Esophagus squamous epithelium (tissue), 4 donors: Measurements from ENCODE around the gene CTSE.

Experiments
- POLR2A ChIP-seq, 4 donors: fragments of 450-650 bp; IDR thresholded peaks; one replicate each; pipeline ENCODE4 v1.6.1; 2017; ENCODE audit warnings: antibody characterized with exemption in 4 of 4, mild to moderate bottlenecking in 4 of 4, moderate library complexity in 3 of 4
- TF ChIP-seq, protein P1 (sequence below), 6 experiments: fragments of 450-650 bp in 4 of 6; fragments of 200-600 bp in 2 of 6; sonication (generic) in 2 of 6; IDR thresholded peaks; one replicate each; pipeline ENCODE4 v1.5.1; 2016 to 2019; ENCODE audit warnings: antibody characterized with exemption in 6 of 6, mild to moderate bottlenecking in 4 of 6, moderate library complexity in 4 of 6

DNA sequence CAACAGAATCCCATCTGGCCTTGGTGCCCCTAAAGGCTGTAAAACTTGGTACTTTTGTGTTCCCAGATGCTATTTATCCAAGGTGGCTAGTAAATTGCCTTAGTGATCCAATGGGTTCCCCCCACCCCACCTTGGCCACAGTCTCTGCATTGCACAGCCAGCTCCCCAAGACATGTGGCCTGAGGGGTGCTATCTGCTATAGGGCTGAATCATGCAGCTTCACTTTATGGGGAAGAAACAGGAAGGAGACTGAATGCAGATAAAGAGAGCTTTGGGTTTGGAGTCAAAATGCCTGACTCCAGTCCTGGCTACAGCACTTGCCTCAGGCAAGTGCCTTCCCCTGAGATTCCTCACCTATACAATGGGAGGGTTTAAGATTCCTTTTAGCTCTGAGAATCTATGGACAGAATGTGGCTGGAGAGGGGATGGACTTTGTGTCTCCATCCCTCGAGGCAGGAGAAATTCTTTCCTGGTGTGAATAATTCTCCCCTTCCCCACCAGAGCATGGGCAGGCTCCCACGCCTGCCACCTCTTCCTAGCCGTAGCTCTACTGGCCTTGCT is 35.7 kb upstream of the CTSE start:
- TF ChIP-seq, protein P1, sequence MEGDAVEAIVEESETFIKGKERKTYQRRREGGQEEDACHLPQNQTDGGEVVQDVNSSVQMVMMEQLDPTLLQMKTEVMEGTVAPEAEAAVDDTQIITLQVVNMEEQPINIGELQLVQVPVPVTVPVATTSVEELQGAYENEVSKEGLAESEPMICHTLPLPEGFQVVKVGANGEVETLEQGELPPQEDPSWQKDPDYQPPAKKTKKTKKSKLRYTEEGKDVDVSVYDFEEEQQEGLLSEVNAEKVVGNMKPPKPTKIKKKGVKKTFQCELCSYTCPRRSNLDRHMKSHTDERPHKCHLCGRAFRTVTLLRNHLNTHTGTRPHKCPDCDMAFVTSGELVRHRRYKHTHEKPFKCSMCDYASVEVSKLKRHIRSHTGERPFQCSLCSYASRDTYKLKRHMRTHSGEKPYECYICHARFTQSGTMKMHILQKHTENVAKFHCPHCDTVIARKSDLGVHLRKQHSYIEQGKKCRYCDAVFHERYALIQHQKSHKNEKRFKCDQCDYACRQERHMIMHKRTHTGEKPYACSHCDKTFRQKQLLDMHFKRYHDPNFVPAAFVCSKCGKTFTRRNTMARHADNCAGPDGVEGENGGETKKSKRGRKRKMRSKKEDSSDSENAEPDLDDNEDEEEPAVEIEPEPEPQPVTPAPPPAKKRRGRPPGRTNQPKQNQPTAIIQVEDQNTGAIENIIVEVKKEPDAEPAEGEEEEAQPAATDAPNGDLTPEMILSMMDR (IDR thresholded peaks at IDR 0.05), result no peak
- TF ChIP-seq POLR2A (IDR thresholded peaks at IDR 0.05), result no peak
